NK-92 (cell line): ENCODE results near the gene CDH7.

Source experiments
- DNase-seq: peaks from one replicate; lab custom pipeline; 2025; ENCODE audit not compliant: unreplicated experiment; lab: John Stamatoyannopoulos, UW

The CDH7 gene

GRCh38 chr18:65767406-65767805, 16.6 kb downstream of the CDH7 start:
- no peak for DNase-seq

- DNase-seq = no peak
Observed at GRCh38 chr18:65768120-65768778, 17.4 kb downstream of the CDH7 start.

- no peak for DNase-seq
Observed at GRCh38 chr18:65769652-65770051, 18.8 kb downstream of the CDH7 start.

GRCh38 chr18:65786474-65786873, 35.7 kb downstream of the CDH7 start:
- no peak for DNase-seq

- no peak for DNase-seq
Observed at GRCh38 chr18:65788373-65788772, 37.6 kb downstream of the CDH7 start.

GRCh38 chr18:65790604-65791003, 39.8 kb downstream of the CDH7 start:
- DNase-seq = no peak

GRCh38 chr18:65791719-65792118, 40.9 kb downstream of the CDH7 start:
- no peak for DNase-seq

GRCh38 chr18:65792456-65793074, 41.8 kb downstream of the CDH7 start:
- DNase-seq = no peak

- DNase-seq = no peak
Observed at GRCh38 chr18:65808759-65809158, 57.9 kb downstream of the CDH7 start.

GRCh38 chr18:65811307-65811706, 60.5 kb downstream of the CDH7 start:
- no peak for DNase-seq

GRCh38 chr18:65815506-65815905, 64.7 kb downstream of the CDH7 start:
- no peak for DNase-seq

- no peak for DNase-seq
Observed at GRCh38 chr18:65817178-65817577, 66.4 kb downstream of the CDH7 start.

- DNase-seq = no peak
Observed at GRCh38 chr18:65821911-65822310, 71.1 kb downstream of the CDH7 start.

- DNase-seq = no peak
Observed at GRCh38 chr18:65822826-65823225, 72.0 kb downstream of the CDH7 start.

GRCh38 chr18:65827444-65827843, 76.6 kb downstream of the CDH7 start:
- DNase-seq = no peak

- DNase-seq = no peak
Observed at GRCh38 chr18:65835881-65836280, 85.1 kb downstream of the CDH7 start.

- DNase-seq = no peak
Observed at GRCh38 chr18:65846107-65846506, 95.3 kb downstream of the CDH7 start.

- DNase-seq = no peak
Observed at GRCh38 chr18:65852273-65852672, 101.5 kb downstream of the CDH7 start.

GRCh38 chr18:65859075-65859474, 108.3 kb downstream of the CDH7 start:
- no peak for DNase-seq

- no peak for DNase-seq
Observed at GRCh38 chr18:65869527-65869926, 118.7 kb downstream of the CDH7 start.

- DNase-seq = no peak
Observed at GRCh38 chr18:65876310-65876709, 125.5 kb downstream of the CDH7 start.

- DNase-seq = no peak
Observed at GRCh38 chr18:65897292-65897691, 146.5 kb downstream of the CDH7 start.

GRCh38 chr18:65901522-65901921, 150.7 kb downstream of the CDH7 start:
- DNase-seq = no peak
